Epithelial cell of prostate (primary cell): ENCODE measurements around the gene SPATA21.
"Not testable (repeated sequence)": the region's sequence is repeated elsewhere in the genome, so short reads cannot be mapped to it uniquely, and the experiment has no call there.

ENCODE experiments used
- DNase-seq: peaks from one replicate; pipeline ENCODE4 v3.0.0-alpha.2; 2011; ENCODE audit warnings: low read depth, low spot score
- H3K27ac ChIP-seq: fragments of 450-650 bp; 2 replicates; pipeline ENCODE4 v1.5.1; 2017; ENCODE audit warnings: mild to moderate bottlenecking

The SPATA21 gene

GRCh38 chr1:16387201-16388188 lies 49.7 kb downstream of the SPATA21 start:
- no peak overlapping the region for H3K27ac ChIP-seq
- DNase-seq: no peak

GRCh38 chr1:16386454-16387113 lies 50.6 kb downstream of the SPATA21 start:
- DNase-seq: peak; percentile 44
- H3K27ac ChIP-seq: no peak overlapping the region

- no peak overlapping the region for H3K27ac ChIP-seq
- DNase-seq: no peak
Measured at GRCh38 chr1:16385659-16386453, 51.4 kb downstream of the SPATA21 start.

DNA sequence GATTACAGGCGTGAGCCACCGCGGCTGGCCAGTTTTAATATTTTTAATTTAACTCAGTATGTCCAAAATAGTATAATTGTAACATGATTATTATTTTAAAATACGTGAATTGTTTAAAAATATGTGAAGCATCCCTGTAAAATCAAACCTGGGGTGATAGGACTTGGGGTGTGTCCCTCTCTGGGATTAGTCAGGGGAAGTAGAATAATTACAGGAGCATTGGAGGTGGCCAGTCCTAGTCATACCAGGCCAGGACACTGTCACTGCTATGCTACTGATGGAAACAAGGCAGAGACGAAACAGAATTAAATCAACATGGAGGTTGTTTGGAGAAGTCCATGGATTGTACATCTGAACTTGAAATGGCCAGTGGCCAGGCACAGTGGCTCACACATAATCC lies 53.3 kb downstream of the SPATA21 start:
- no peak overlapping the region for H3K27ac ChIP-seq
- DNase-seq: no peak

GRCh38 chr1:16380868-16381267 lies 56.4 kb downstream of the SPATA21 start:
- no peak overlapping the region for H3K27ac ChIP-seq
- no peak for DNase-seq

GRCh38 chr1:16378443-16378842 lies 58.8 kb downstream of the SPATA21 start:
- no peak overlapping the region for H3K27ac ChIP-seq
- no peak for DNase-seq

- no peak overlapping the region for H3K27ac ChIP-seq
Measured at GRCh38 chr1:16376971-16377370, 60.3 kb downstream of the SPATA21 start.

DNA sequence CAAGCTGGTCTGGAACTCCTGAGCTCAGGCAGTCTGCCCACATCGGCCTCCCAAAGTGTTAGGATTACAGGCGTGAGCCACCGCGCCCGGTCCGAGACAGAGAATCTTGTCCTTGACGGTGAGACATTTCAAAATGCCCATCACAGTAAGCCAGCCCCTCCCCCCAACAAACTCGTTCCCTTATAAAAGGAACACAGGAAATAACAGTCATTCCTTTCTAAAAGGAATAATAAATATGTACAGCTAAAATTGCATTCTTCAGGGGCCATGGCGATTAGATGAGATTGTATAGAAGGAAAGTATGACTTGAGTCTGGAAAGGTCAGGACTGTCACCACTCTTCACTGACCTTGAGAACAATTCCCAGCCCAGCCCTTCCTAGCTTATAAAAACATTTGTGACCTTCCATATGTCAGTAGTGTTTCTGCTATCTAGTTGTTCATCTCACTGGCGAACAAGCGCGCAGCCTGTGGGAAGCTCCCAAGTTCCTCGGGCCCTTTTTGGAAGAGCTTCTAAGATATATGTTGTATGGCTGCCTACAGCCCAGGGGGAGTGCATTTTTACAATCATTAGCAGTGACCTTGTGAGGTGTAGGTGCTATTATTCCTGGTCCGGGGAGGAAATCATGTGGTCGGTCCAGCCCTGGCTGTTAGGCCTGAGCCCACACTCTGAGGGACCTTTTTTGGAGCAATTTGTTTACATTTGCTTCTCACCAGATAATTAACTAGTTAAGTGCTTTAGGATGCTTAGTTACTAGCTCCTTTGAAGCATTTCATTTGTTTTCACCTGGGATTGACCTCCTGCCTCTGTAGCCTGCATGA lies 61.5 kb downstream of the SPATA21 start:
- no peak for DNase-seq
- H3K27ac ChIP-seq: no peak overlapping the region

More at GRCh38 chr1:16376971-16377370, 60.3 kb downstream of the SPATA21 start:
- no peak for DNase-seq

GRCh38 chr1:16374266-16374665 lies 63.0 kb downstream of the SPATA21 start:
- no peak overlapping the region for H3K27ac ChIP-seq
- DNase-seq: no peak

DNA sequence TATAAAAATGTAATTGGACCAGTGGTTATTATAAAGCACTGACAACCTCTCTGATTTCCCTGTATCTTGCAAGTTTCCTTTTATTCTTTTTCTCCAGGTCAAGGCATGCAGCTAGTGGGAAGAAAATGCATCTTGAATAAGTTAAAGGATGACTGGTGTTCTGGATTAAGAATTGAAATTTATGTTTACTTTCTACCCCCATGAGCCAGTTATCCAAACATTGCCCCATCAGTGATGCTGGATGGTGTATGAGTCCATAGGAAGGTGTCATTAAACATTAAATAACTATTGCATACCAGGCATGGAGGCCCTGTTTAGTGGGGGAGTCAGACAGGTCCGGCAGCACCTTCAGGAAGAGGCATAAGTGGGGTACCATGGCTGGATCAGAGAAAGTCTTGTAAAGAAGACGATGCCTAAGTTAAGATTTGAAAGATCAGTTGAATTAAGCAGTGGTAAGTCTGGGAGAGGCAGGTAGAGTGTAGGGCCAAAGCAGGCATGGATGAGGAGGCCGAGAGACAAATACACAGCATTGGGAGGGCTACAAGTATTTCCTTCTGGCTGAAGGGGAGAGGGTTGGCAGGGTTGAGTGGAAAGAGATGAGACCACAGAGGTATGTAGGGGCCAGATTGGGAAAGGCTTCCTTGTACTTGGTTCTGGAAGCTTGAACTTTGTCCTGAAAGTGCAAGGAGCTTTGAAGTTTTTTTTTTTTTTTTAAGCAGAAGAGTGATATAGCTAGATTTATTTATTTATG lies 64.5 kb downstream of the SPATA21 start:
- H3K27ac ChIP-seq: no peak overlapping the region

GRCh38 chr1:16371725-16372124 lies 65.5 kb downstream of the SPATA21 start:
- no peak overlapping the region for H3K27ac ChIP-seq
- DNase-seq: no peak

More for the DNA sequence above, 64.5 kb downstream of the SPATA21 start:
- no peak for DNase-seq

GRCh38 chr1:16369821-16370220 lies 67.4 kb downstream of the SPATA21 start:
- DNase-seq: no peak
- H3K27ac ChIP-seq: no peak overlapping the region

GRCh38 chr1:16367968-16368890 lies 69.0 kb downstream of the SPATA21 start:
- DNase-seq: no peak
- H3K27ac ChIP-seq: peak overlapping the region; percentile 93

DNA sequence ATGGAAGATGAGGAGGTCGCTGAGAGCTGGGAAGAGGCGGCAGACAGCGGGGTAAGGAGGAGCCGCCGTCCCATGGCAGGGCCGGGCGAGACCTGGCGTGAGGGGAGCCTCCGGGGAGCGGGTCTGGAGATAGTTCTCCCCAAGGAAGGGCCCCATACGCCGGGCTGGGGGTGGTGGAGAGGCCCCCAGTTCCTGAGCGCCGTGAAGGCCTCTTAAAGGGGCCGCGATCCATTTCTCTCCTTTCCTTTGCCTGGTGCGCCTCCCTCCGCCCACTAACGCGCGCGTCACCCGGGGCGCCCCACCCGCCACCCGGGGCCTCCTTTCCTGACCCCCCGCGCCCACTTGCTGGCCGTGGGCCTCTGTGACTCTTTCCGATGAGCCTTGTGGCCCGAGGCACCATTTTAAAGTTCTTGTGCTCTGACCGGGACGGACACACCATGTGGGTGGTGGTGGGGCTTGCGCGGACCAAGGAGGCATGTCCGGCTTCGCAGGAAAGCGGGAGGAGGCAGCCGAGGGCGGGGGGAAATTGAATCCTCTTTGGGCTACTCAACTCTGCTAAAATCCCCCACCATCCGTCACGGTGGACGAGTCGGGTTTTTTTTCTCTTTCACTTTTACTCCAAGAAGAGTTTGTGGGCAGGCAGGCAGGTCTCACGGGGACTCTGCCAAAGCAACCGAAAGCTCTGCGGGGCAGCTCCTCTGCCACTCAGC lies 69.8 kb downstream of the SPATA21 start:
- peak overlapping the region; percentile 93 for H3K27ac ChIP-seq
- no peak for DNase-seq

DNA sequence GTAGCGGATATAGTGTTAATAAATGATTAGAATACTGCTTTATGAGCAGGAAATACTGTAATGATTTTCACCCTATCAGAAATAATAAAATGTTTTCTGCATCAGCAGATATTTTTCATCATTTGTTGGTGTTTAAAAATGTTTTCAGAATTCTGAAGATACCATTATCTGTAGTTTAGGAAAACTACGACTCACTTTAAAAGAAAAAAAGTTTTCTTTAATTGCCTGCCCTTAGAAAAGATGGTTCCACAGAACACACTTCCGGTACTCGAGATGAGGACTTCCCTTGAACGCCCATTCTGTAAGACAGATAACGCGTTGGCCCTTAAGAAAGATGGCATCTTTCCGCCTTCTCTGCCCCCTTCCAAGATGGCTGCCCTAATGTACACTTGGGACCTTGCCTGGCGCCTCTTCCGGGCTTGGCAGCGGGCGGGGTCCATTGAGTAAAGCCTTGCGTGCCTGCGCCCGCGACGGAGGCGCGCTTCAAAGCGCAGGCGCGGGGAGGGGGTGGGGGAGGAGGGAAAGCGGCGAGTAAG lies 70.4 kb downstream of the SPATA21 start, which contains the start of gene SZRD1:
Gene SZRD1, plus strand, starts transcription at position 521 of the 536 bp plus-strand sequence. CDS start 16 bp downstream, outside the sequence.
- peak within 1 kb of the TSS; percentile 93 for H3K27ac ChIP-seq
- peak; percentile 95 for DNase-seq

GRCh38 chr1:16365146-16365498 lies 72.1 kb downstream of the SPATA21 start:
- not testable (repeated sequence) for DNase-seq, H3K27ac ChIP-seq

DNA sequence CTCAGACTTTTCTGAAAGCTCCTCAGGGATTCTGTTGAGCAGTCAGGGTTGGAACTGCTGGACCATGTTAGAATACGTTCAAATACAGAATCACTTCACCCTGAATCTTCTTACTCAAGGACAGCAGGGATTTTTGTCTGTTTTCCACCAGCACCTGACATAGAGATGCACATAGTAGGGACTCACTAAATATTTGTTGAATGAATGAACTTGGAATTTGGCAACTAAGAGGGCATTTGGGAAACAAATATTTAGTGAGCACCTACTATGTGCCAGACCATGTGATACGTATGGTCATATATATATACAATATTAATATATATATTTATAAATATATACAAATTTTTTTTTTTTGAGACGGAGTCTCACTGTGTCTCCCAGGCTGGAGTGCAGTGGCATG lies 80.4 kb downstream of the SPATA21 start:
- DNase-seq: no peak
- H3K27ac ChIP-seq: no peak overlapping the region
